Mesodermal cell (in vitro differentiated cells): Measurements from ENCODE around the gene GNAI3.

Experiments used
- H3K27ac ChIP-seq: 2 replicates; pipeline ENCODE4 v1.7.0; 2013; ENCODE audit warnings: mild to moderate bottlenecking, low read depth, low read length, moderate library complexity; ENCODE audit not compliant: severe bottlenecking
- H3K36me3 ChIP-seq: 2 replicates; pipeline ENCODE4 v1.7.1; 2013; ENCODE audit warnings: mild to moderate bottlenecking, low read length, moderate library complexity; ENCODE audit not compliant: control insufficient read depth, insufficient read depth
- H3K4me1 ChIP-seq: one replicate; pipeline ENCODE4 v1.7.1; 2013; ENCODE audit warnings: mild to moderate bottlenecking, low read length; ENCODE audit not compliant: insufficient read depth, control insufficient read depth, poor library complexity, severe bottlenecking
- H3K4me3 ChIP-seq: 2 replicates; pipeline ENCODE4 v1.7.0; 2013; ENCODE audit warnings: low read length, control low read depth, mild to moderate bottlenecking; ENCODE audit not compliant: insufficient read depth, poor library complexity, severe bottlenecking; ENCODE audit errors: extremely low read depth
- H3K9me3 ChIP-seq: 2 replicates; pipeline ENCODE4 v1.7.1; 2013; ENCODE audit warnings: mild to moderate bottlenecking, low read length, moderate library complexity; ENCODE audit not compliant: control insufficient read depth
- WGBS, 2 experiments: methylation state at CpG; one replicate each; pipeline ENCODE4 v1.1.5; 2013; ENCODE audit warnings: missing lambda C conversion rate in 2 of 2; ENCODE audit not compliant: insufficient coverage in 2 of 2; 5-methylcytosine and 5-hydroxymethylcytosine counted together

GNAI3 gene

GRCh38 chr1:109642626-109643025, 94.2 kb downstream of the GNAI3 start:
- 60 to 86% methylated on average over 1 of the region's 3 CpGs for WGBS, 2 experiments
- Histone ChIP-seq H3K4me3 (no peak overlapping the region), H3K36me3 (no peaks in the 10 kb centered on the region), H3K9me3 (no peaks in the 10 kb centered on the region), H3K4me1 (no peaks in the 10 kb centered on the region), H3K27ac (no peak overlapping the region)

GRCh38 chr1:109643385-109644230, 95.2 kb downstream of the GNAI3 start:
- 46 to 55% methylated on average over 25 to 32 of the region's 32 CpGs for WGBS, 2 experiments
- no peaks in the 10 kb centered on the region for H3K9me3 ChIP-seq
- no peak overlapping the region for H3K27ac ChIP-seq
- no peaks in the 10 kb centered on the region for H3K36me3 ChIP-seq
- no peak overlapping the region for H3K4me3 ChIP-seq
- no peaks in the 10 kb centered on the region for H3K4me1 ChIP-seq

DNA sequence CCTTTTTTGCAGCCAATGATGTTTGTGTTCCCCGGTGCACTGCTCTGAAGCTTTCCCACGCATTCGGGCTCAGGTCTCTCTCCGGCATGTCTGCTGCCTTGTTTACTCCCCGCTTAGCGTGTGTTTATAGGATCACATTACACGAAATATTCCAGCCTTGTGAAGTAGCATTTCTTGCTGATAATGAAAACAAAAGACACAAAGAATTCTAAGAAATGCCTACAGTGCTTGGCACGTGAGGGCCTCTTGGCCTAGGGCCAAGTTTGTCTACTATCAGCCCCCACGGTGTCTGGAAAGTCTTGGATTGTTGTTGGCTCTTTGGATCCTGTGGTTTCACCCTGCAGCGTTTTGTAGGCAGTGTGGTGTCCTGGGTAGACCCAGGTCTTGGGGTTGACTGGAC, 96.3 kb downstream of the GNAI3 start:
- Histone ChIP-seq H3K36me3 (no peaks in the 10 kb centered on the region), H3K4me1 (no peaks in the 10 kb centered on the region), H3K9me3 (no peaks in the 10 kb centered on the region), H3K27ac (no peak overlapping the region), H3K4me3 (no peak overlapping the region)
- 96% methylated on average over 4 of the region's 10 CpGs; no CpG with 5 or more reads in 1 of the 2 experiments for WGBS, 2 experiments

DNA sequence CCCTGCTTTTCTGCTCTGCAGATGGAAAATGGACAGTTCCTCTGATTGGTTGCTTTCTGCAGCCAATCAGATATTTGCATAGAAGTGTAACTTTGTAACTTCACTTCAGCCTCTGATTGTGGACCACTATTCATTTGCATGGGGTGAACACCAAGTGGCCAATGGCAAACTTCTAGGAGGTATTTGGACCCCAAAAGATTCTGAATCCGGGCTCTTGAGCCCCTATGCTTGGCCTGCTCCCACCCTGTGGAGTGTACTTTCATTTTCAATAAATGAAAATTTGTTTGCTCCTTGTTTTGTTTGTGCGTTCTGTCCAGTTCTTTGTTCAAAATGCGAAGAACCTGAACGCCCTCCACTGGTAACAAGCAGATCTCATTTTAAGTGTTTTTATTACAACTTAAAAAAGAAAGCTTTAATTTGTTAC, 101.1 kb downstream of the GNAI3 start:
- H3K9me3 ChIP-seq = no peaks in the 10 kb centered on the region
- no peaks in the 10 kb centered on the region for H3K4me1 ChIP-seq
- H3K36me3 ChIP-seq = no peaks in the 10 kb centered on the region
- 100% methylated on average over 1 of the region's 4 CpGs; no CpG with 5 or more reads in 1 of the 2 experiments for WGBS, 2 experiments
- H3K27ac ChIP-seq = no peak overlapping the region
- H3K4me3 ChIP-seq = no peak overlapping the region

GRCh38 chr1:109650609-109651008, 102.2 kb downstream of the GNAI3 start:
- peaks cover 5% of the 10 kb centered on the region for H3K4me1 ChIP-seq
- no peaks in the 10 kb centered on the region for H3K36me3 ChIP-seq
- no peak overlapping the region for H3K27ac ChIP-seq
- no peaks in the 10 kb centered on the region for H3K9me3 ChIP-seq
- WGBS, 2 experiments = 60% methylated on average over 1 of the region's 3 CpGs; no CpG with 5 or more reads in 1 of the 2 experiments
- no peak overlapping the region for H3K4me3 ChIP-seq

DNA sequence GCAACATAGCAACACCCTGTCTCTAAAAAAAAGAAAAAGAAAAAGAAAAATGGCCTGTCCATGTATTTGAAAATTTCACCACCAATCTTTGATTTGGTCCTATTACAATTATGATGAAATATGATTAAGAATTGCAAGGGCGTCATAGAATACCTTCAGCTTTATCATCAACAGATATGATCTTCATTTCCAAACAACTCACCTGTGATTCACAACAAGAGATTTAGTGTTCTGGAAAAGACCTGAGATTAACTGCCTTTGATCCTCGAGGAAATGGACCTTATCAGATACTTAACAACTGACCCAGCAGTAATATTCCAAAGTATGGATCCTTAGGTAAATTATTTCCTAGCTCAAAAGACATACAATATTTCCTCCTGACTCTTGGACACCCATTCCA, 104.0 kb downstream of the GNAI3 start:
- H3K4me1 ChIP-seq = peaks cover 5% of the 10 kb centered on the region
- no peak overlapping the region for H3K4me3 ChIP-seq
- WGBS, 2 experiments = 100% methylated on average over 1 of the region's 2 CpGs
- H3K36me3 ChIP-seq = no peaks in the 10 kb centered on the region
- H3K27ac ChIP-seq = no peak overlapping the region
- no peaks in the 10 kb centered on the region for H3K9me3 ChIP-seq

DNA sequence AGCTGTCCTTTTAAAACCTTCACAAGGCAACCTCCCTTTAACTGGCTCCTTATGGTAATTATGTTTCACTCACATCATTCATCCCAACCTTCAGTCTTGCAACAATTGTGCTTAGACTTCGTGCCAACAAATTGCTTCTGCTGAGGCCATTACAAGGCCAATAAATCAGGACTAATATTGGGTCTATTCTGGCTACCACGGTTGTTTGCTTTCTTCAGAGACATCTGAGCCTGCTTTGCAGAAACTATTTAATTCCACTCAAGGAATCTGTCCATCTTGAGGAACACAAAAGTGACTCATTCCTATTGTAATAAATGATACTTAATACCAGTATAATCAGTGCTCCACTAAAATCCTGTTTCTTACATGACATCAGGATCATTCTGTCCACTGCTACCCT, 104.9 kb downstream of the GNAI3 start:
- Histone ChIP-seq H3K4me3 (no peak overlapping the region), H3K36me3 (no peaks in the 10 kb centered on the region), H3K4me1 (peaks cover 5% of the 10 kb centered on the region), H3K9me3 (no peaks in the 10 kb centered on the region), H3K27ac (no peak overlapping the region)
- WGBS, 2 experiments = 70 to 85% methylated on average over 1 to 2 of the region's 2 CpGs

GRCh38 chr1:109654519-109654918, 106.1 kb downstream of the GNAI3 start:
- Histone ChIP-seq H3K36me3 (no peaks in the 10 kb centered on the region), H3K9me3 (no peaks in the 10 kb centered on the region), H3K27ac (no peak overlapping the region), H3K4me3 (no peak overlapping the region), H3K4me1 (peaks cover 5% of the 10 kb centered on the region)
- WGBS, 2 experiments = 90% methylated on average over 11 to 12 of the region's 12 CpGs

DNA sequence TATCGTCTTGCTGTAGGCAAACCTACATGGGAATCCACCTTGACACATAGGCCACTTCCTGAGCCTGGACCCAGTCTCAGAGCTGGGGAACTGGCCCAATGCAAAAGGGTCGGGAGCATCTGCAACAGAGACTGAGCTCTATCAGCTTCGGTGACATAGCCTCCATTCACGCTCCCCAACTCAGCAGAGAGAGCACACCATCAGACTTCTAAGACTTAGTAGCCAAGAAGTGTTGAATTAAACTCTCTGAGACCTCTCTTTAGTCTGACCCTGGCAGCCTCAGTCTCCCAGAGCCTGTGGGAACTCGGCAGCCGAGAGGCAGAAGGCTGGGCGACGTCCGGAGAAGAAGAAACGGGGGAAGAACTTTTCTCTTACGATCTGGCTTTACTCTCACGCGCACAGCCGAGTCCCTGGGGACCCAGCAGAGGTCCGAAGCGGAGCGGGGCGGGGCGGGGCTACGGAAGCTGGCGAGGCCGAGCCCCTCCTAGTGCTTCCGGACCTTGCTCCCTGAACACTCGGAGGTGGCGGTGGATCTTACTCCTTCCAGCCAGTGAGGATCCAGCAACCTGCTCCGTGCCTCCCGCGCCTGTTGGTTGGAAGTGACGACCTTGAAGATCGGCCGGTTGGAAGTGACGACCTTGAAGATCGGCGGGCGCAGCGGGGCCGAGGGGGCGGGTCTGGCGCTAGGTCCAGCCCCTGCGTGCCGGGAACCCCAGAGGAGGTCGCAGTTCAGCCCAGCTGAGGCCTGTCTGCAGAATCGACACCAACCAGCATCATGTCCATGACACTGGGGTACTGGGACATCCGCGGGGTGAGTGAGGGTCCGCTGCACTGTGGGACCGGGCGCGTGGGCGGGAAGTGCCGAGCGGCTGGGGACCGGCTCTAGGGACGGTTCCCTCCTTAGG, 107.5 kb downstream of the GNAI3 start, which contains the start of gene GSTM4:
GSTM4 (plus strand) TSS at position 485 of the 905 bp plus-strand sequence; CDS start at position 776, 291 bp downstream.
- H3K4me3 ChIP-seq = peak within 1 kb of the TSS; percentile 56
- H3K9me3 ChIP-seq = no peaks in the 10 kb centered on the region
- peak within 1 kb of the TSS; percentile 33 for H3K27ac ChIP-seq
- no peaks in the 10 kb centered on the region for H3K36me3 ChIP-seq
- 2 to 5% methylated on average over 41 to 53 of the region's 54 CpGs for WGBS, 2 experiments
- H3K4me1 ChIP-seq = peaks cover 5% of the 10 kb centered on the region

- Histone ChIP-seq H3K9me3 (no peaks in the 10 kb centered on the region), H3K4me1 (peaks cover 5% of the 10 kb centered on the region), H3K4me3 (no peak overlapping the region), H3K36me3 (no peaks in the 10 kb centered on the region), H3K27ac (no peak overlapping the region)
- WGBS, 2 experiments = 67 to 88% methylated on average over 1 of the region's 4 CpGs
Measured at GRCh38 chr1:109657395-109657794, 109.0 kb downstream of the GNAI3 start.
